GM23338 (cell line): ENCODE data around the gene ACTA2. TPM values are rescaled to one million over a fixed set of nuclear protein-coding genes. Genes with fewer than 3 reads are reported as not detected.

Experiments used
- ATAC-seq: fragments of 200-7000 bp; cut with Tn5 transposase; 3 replicates; pipeline ENCODE4 v1.9.1; 2020
- DNase-seq: peaks from one replicate; pipeline ENCODE4 v3.0.0-alpha.2; 2015; ENCODE audit warnings: low spot score
- H2AFZ ChIP-seq: fragments of 200-600 bp; sonication (generic); 2 replicates; pipeline ENCODE4 v1.8.0; 2016; ENCODE audit warnings: antibody characterized with exemption, mild to moderate bottlenecking, moderate library complexity
- H3F3A ChIP-seq: fragments of 200-600 bp; sonication (generic); replicated peaks from 2 replicates; pipeline ENCODE4 v1.8.0; 2017; ENCODE audit warnings: antibody characterized with exemption, mixed run types, low read depth
- H3K27ac ChIP-seq: fragments of 200-600 bp; sonication (generic); 2 replicates; pipeline ENCODE4 v1.6.1; 2016; ENCODE audit warnings: low read depth
- H3K27me3 ChIP-seq: fragments of 200-600 bp; sonication (generic); 2 replicates; pipeline ENCODE4 v1.8.0; 2016; ENCODE audit warnings: mild to moderate bottlenecking, mixed run types, moderate library complexity; ENCODE audit not compliant: insufficient read depth
- H3K36me3 ChIP-seq: fragments of 200-600 bp; sonication (generic); 2 replicates; pipeline ENCODE4 v1.8.0; 2016; ENCODE audit warnings: mild to moderate bottlenecking; ENCODE audit not compliant: insufficient read depth
- H3K4me1 ChIP-seq: fragments of 200-600 bp; sonication (generic); 2 replicates; pipeline ENCODE4 v1.8.0; 2016; ENCODE audit warnings: mild to moderate bottlenecking, moderate library complexity; ENCODE audit not compliant: insufficient read depth
- H3K4me2 ChIP-seq: fragments of 200-600 bp; sonication (generic); 2 replicates; pipeline ENCODE4 v1.7.1; 2017; ENCODE audit warnings: mixed run types
- H3K4me3 ChIP-seq: fragments of 200-600 bp; sonication (generic); 2 replicates; pipeline ENCODE4 v1.6.1; 2016; ENCODE audit warnings: mixed run types
- H3K79me2 ChIP-seq: fragments of 200-600 bp; sonication (generic); replicated peaks from 2 replicates; pipeline ENCODE4 v1.8.0; 2017; ENCODE audit warnings: mild to moderate bottlenecking; ENCODE audit not compliant: insufficient read depth
- H3K9me2 ChIP-seq: fragments of 200-600 bp; sonication (generic); 2 replicates; pipeline ENCODE4 v1.8.0; 2017; ENCODE audit not compliant: insufficient read depth
- H4K20me1 ChIP-seq: fragments of 200-600 bp; sonication (generic); replicated peaks from 2 replicates; pipeline ENCODE4 v1.8.0; 2017; ENCODE audit warnings: mild to moderate bottlenecking; ENCODE audit not compliant: insufficient read depth
- H3K27ac Mint-ChIP-seq: 2 replicates; pipeline ENCODE4 v1.8.0; 2020; ENCODE audit warnings: inconsistent platforms, mild to moderate bottlenecking, moderate library complexity, mixed read lengths
- H3K27me3 Mint-ChIP-seq: 3 replicates; pipeline ENCODE4 v1.8.0; 2022; ENCODE audit warnings: low read depth, mild to moderate bottlenecking, moderate library complexity, mixed read lengths, inconsistent platforms; ENCODE audit not compliant: insufficient read depth, poor library complexity
- H3K36me3 Mint-ChIP-seq: 3 replicates; pipeline ENCODE4 v1.8.0; 2021; ENCODE audit warnings: low read depth, mild to moderate bottlenecking, inconsistent platforms, moderate library complexity, mixed read lengths
- H3K4me1 Mint-ChIP-seq: 3 replicates; pipeline ENCODE4 v1.8.0; 2020; ENCODE audit warnings: mild to moderate bottlenecking, inconsistent platforms, mixed read lengths
- H3K4me3 Mint-ChIP-seq: 3 replicates; pipeline ENCODE4 v1.8.0; 2021; ENCODE audit warnings: moderate library complexity, mild to moderate bottlenecking, inconsistent platforms, mixed read lengths
- H3K9me3 Mint-ChIP-seq: 3 replicates; pipeline ENCODE4 v1.8.0; 2020; ENCODE audit warnings: moderate library complexity, mild to moderate bottlenecking, inconsistent platforms, mixed read lengths
- CREB1 ChIP-seq: fragments of 250-450 bp; sonication (Bioruptor Pico); IDR thresholded peaks from 2 replicates; pipeline ENCODE4 v1.5.0; 2020; ENCODE audit warnings: low read depth, mild to moderate bottlenecking, moderate library complexity
- EZH2 ChIP-seq: fragments of 200-600 bp; sonication (generic); IDR thresholded peaks from one replicate; pipeline ENCODE4 v1.8.0; 2017; ENCODE audit warnings: antibody characterized with exemption, mild to moderate bottlenecking, low read depth; ENCODE audit not compliant: unreplicated experiment
- EZH2phosphoT487 ChIP-seq: fragments of 200-600 bp; sonication (generic); IDR thresholded peaks from one replicate; pipeline ENCODE4 v1.8.1; 2018; ENCODE audit warnings: antibody characterized with exemption; ENCODE audit not compliant: unreplicated experiment
- JUNB ChIP-seq: IDR thresholded peaks from one replicate; pipeline ENCODE4 v1.6.1; 2016; ENCODE audit warnings: antibody characterized with exemption; ENCODE audit not compliant: unreplicated experiment
- NANOG ChIP-seq: IDR thresholded peaks from 2 replicates; pipeline ENCODE4 v1.6.1; 2016; ENCODE audit warnings: antibody characterized with exemption, borderline replicate concordance
- POLR2AphosphoS5 ChIP-seq: IDR thresholded peaks from 2 replicates; pipeline ENCODE4 v1.6.1; 2016; ENCODE audit warnings: antibody characterized with exemption, low read depth
- STAT1 ChIP-seq: IDR thresholded peaks from one replicate; pipeline ENCODE4 v1.6.1; 2016; ENCODE audit warnings: antibody characterized with exemption; ENCODE audit not compliant: unreplicated experiment
- ZNF331 ChIP-seq: fragments of 250-450 bp; sonication (Bioruptor Pico); IDR thresholded peaks from 2 replicates; pipeline ENCODE4 v1.5.0; 2020; ENCODE audit warnings: low read depth, mild to moderate bottlenecking, moderate library complexity
- polyA plus RNA-seq: library from polyadenylated mRNA; unstranded; fragments of >200 nt; fragmentation: Nextera tagmentation; extraction: Ambion mirVana; gene quantifications from 2 replicates; pipeline ENCODE4 v1.2.1, GENCODE V29; 2016
- total RNA-seq: library from RNA; depleted of rRNA; stranded (reverse); fragments of >200 nt; shearing (Covaris generic); gene quantifications from 2 replicates; pipeline ENCODE4 v1.2.3, GENCODE V29; 2014
- TF ChIP-seq, protein P1 (sequence below): IDR thresholded peaks from one replicate; pipeline ENCODE4 v1.6.1; 2018; ENCODE audit warnings: antibody characterized with exemption; ENCODE audit not compliant: unreplicated experiment
- TF ChIP-seq, protein P2 (sequence below): IDR thresholded peaks from 2 replicates; pipeline ENCODE4 v1.6.1; 2016; ENCODE audit warnings: antibody characterized with exemption
- TF ChIP-seq, protein P3 (sequence below): fragments of 250-450 bp; sonication (Bioruptor Pico); IDR thresholded peaks from 2 replicates; pipeline ENCODE4 v1.5.0; 2020; ENCODE audit warnings: mild to moderate bottlenecking, moderate library complexity

Gene ACTA2
- total and polyA plus RNA-seq, 2 experiments from 2014 or later, result 3.4 to 9.4 TPM

DNA sequence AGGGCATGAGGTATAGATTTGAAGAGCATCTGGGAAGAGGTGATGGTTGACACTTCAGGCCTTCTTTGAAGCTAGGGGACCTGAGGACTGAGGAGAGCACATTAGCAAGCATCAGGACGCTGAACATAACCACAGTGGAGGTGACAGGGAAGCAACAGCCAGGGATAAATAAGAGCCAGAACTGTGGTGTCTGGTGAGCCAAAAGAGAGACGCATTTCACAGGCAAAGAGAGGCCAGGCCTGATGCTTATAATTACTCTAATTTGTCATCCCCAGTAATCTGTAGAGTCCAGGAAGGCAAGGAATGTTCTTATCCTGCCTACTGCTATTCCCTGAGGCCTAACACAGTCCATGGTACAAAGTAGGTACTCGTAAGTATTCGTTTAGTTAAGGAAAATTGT lies 27.7 kb upstream of the ACTA2 start:
- no peak overlapping the region for H3K4me3 ChIP-seq
- H3K4me1 ChIP-seq, result no peaks in the 10 kb centered on the region
- H3K4me3 Mint-ChIP-seq, result no peak overlapping the region
- no peaks in the 10 kb centered on the region for H3K27me3 Mint-ChIP-seq
- H3K27ac Mint-ChIP-seq, result no peak overlapping the region
- no peaks in the 10 kb centered on the region for H3K79me2 ChIP-seq
- no peaks in the 10 kb centered on the region for H3F3A ChIP-seq
- H4K20me1 ChIP-seq, result no peaks in the 10 kb centered on the region
- no peaks in the 10 kb centered on the region for H3K27me3 ChIP-seq
- no peak overlapping the region for H3K27ac ChIP-seq
- DNase-seq (no peak), ATAC-seq (no peak)
- H3K36me3 Mint-ChIP-seq, result no peaks in the 10 kb centered on the region
- peaks cover 5% of the 10 kb centered on the region; the same call in 2 of the 3 replicates for H3K4me1 Mint-ChIP-seq
- no peaks in the 10 kb centered on the region for H3K9me3 Mint-ChIP-seq
- no peak overlapping the region for H3K4me2 ChIP-seq
- TF ChIP-seq, protein P1, sequence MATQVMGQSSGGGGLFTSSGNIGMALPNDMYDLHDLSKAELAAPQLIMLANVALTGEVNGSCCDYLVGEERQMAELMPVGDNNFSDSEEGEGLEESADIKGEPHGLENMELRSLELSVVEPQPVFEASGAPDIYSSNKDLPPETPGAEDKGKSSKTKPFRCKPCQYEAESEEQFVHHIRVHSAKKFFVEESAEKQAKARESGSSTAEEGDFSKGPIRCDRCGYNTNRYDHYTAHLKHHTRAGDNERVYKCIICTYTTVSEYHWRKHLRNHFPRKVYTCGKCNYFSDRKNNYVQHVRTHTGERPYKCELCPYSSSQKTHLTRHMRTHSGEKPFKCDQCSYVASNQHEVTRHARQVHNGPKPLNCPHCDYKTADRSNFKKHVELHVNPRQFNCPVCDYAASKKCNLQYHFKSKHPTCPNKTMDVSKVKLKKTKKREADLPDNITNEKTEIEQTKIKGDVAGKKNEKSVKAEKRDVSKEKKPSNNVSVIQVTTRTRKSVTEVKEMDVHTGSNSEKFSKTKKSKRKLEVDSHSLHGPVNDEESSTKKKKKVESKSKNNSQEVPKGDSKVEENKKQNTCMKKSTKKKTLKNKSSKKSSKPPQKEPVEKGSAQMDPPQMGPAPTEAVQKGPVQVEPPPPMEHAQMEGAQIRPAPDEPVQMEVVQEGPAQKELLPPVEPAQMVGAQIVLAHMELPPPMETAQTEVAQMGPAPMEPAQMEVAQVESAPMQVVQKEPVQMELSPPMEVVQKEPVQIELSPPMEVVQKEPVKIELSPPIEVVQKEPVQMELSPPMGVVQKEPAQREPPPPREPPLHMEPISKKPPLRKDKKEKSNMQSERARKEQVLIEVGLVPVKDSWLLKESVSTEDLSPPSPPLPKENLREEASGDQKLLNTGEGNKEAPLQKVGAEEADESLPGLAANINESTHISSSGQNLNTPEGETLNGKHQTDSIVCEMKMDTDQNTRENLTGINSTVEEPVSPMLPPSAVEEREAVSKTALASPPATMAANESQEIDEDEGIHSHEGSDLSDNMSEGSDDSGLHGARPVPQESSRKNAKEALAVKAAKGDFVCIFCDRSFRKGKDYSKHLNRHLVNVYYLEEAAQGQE, result no peak
- TF ChIP-seq CREB1, result no peak
- no peak for TF ChIP-seq ZNF331 (CRISPR knock-in tag)
- TF ChIP-seq JUNB, result no peak
- TF ChIP-seq EZH2, result no peak
- H3K36me3 ChIP-seq, result no peaks in the 10 kb centered on the region
- no peaks in the 10 kb centered on the region for H3K9me2 ChIP-seq
- no peak overlapping the region for H2AFZ ChIP-seq

DNA sequence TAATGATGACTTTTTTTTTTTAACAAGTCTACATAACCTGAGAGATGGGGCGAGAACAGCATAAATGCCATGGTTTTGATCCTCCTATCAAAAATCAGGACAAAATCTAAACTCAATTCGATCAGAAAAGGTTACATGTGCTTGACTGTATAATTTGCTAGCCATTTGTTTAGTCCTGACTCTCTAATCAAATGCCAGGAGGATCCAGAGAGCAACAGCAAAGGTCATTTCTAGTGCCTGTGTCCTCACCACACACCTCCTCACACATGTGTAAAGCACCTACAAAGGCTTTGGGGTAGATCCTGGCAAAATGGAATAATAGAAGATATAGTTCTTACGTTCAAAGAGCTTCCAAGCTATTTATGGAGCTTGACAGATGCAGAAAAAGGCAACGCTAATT lies 27.0 kb upstream of the ACTA2 start:
- Histone ChIP-seq H3K4me1 (no peaks in the 10 kb centered on the region), H2AFZ (no peak overlapping the region), H3K27me3 (no peaks in the 10 kb centered on the region), H3K4me3 (no peak overlapping the region), H3K36me3 (no peaks in the 10 kb centered on the region), H3K9me2 (no peaks in the 10 kb centered on the region), H4K20me1 (no peaks in the 10 kb centered on the region), H3K27ac (no peak overlapping the region), H3K4me2 (no peak overlapping the region), H3F3A (no peaks in the 10 kb centered on the region), H3K79me2 (no peaks in the 10 kb centered on the region)
- ATAC-seq (no peak), DNase-seq (no peak)
- no peak overlapping the region for H3K4me3 Mint-ChIP-seq
- H3K36me3 Mint-ChIP-seq, result no peaks in the 10 kb centered on the region
- no peaks in the 10 kb centered on the region for H3K9me3 Mint-ChIP-seq
- no peaks in the 10 kb centered on the region for H3K27me3 Mint-ChIP-seq
- no peak overlapping the region for H3K27ac Mint-ChIP-seq
- H3K4me1 Mint-ChIP-seq, result peaks cover 4% of the 10 kb centered on the region; the same call in 2 of the 3 replicates
- TF ChIP-seq NANOG, result no peak
- no peak for TF ChIP-seq JUNB
- no peak for TF ChIP-seq STAT1
- TF ChIP-seq POLR2AphosphoS5, result no peak
- TF ChIP-seq EZH2, result no peak
- TF ChIP-seq EZH2phosphoT487, result no peak
- TF ChIP-seq CREB1, result no peak
- no peak for TF ChIP-seq ZNF331 (CRISPR knock-in tag)
- TF ChIP-seq, protein P2, sequence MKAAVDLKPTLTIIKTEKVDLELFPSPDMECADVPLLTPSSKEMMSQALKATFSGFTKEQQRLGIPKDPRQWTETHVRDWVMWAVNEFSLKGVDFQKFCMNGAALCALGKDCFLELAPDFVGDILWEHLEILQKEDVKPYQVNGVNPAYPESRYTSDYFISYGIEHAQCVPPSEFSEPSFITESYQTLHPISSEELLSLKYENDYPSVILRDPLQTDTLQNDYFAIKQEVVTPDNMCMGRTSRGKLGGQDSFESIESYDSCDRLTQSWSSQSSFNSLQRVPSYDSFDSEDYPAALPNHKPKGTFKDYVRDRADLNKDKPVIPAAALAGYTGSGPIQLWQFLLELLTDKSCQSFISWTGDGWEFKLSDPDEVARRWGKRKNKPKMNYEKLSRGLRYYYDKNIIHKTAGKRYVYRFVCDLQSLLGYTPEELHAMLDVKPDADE, result no peak
- TF ChIP-seq, protein P3, sequence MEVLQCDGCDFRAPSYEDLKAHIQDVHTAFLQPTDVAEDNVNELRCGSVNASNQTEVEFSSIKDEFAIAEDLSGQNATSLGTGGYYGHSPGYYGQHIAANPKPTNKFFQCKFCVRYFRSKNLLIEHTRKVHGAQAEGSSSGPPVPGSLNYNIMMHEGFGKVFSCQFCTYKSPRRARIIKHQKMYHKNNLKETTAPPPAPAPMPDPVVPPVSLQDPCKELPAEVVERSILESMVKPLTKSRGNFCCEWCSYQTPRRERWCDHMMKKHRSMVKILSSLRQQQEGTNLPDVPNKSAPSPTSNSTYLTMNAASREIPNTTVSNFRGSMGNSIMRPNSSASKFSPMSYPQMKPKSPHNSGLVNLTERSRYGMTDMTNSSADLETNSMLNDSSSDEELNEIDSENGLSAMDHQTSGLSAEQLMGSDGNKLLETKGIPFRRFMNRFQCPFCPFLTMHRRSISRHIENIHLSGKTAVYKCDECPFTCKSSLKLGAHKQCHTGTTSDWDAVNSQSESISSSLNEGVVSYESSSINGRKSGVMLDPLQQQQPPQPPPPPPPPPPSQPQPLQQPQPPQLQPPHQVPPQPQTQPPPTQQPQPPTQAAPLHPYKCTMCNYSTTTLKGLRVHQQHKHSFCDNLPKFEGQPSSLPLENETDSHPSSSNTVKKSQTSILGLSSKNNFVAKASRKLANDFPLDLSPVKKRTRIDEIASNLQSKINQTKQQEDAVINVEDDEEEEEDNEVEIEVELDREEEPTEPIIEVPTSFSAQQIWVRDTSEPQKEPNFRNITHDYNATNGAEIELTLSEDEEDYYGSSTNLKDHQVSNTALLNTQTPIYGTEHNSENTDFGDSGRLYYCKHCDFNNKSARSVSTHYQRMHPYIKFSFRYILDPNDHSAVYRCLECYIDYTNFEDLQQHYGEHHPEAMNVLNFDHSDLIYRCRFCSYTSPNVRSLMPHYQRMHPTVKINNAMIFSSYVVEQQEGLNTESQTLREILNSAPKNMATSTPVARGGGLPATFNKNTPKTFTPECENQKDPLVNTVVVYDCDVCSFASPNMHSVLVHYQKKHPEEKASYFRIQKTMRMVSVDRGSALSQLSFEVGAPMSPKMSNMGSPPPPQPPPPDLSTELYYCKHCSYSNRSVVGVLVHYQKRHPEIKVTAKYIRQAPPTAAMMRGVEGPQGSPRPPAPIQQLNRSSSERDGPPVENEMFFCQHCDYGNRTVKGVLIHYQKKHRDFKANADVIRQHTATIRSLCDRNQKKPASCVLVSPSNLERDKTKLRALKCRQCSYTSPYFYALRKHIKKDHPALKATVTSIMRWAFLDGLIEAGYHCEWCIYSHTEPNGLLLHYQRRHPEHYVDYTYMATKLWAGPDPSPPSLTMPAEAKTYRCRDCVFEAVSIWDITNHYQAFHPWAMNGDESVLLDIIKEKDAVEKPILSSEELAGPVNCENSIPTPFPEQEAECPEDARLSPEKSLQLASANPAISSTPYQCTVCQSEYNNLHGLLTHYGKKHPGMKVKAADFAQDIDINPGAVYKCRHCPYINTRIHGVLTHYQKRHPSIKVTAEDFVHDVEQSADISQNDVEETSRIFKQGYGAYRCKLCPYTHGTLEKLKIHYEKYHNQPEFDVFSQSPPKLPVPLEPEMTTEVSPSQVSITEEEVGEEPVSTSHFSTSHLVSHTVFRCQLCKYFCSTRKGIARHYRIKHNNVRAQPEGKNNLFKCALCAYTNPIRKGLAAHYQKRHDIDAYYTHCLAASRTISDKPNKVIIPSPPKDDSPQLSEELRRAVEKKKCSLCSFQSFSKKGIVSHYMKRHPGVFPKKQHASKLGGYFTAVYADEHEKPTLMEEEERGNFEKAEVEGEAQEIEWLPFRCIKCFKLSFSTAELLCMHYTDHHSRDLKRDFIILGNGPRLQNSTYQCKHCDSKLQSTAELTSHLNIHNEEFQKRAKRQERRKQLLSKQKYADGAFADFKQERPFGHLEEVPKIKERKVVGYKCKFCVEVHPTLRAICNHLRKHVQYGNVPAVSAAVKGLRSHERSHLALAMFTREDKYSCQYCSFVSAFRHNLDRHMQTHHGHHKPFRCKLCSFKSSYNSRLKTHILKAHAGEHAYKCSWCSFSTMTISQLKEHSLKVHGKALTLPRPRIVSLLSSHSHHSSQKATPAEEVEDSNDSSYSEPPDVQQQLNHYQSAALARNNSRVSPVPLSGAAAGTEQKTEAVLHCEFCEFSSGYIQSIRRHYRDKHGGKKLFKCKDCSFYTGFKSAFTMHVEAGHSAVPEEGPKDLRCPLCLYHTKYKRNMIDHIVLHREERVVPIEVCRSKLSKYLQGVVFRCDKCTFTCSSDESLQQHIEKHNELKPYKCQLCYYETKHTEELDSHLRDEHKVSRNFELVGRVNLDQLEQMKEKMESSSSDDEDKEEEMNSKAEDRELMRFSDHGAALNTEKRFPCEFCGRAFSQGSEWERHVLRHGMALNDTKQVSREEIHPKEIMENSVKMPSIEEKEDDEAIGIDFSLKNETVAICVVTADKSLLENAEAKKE, result no peak
